Breast epithelium (tissue), 4 donors: ENCODE data around the gene FEM1C. TPM values are rescaled to one million over a fixed set of nuclear protein-coding genes. Genes with fewer than 3 reads are reported as not detected.
"Not testable (repeated sequence)": the region's sequence is repeated elsewhere in the genome, so short reads cannot be mapped to it uniquely, and the experiment has no call there.

Experiments used
- DNase-seq, 2 donors: peaks; one replicate each; pipeline ENCODE4 v3.0.0-alpha.2; 2019; ENCODE audit warnings: low spot score in 2 of 2
- H3K27ac ChIP-seq, 2 donors: fragments of 200-600 bp; sonication (generic) in 1 of 2; one replicate each; pipeline ENCODE4 v1.5.1; 2016 to 2019; ENCODE audit warnings: mild to moderate bottlenecking in 1 of 2
- H3K27me3 ChIP-seq, 2 donors: fragments of 200-600 bp; sonication (generic) in 1 of 2; one replicate each; pipeline versions ENCODE4 v1.5.1 to v1.6.0; 2017 to 2019; ENCODE audit warnings: control low read depth in 1 of 2, mild to moderate bottlenecking in 1 of 2
- H3K36me3 ChIP-seq: fragments of 200-600 bp; one replicate; pipeline ENCODE4 v1.5.1; 2019
- H3K4me1 ChIP-seq, 2 donors: fragments of 200-600 bp; sonication (generic); one replicate each; pipeline ENCODE4 v1.5.1; 2016 to 2019; ENCODE audit warnings: control low read depth in 1 of 2
- H3K4me3 ChIP-seq, 3 donors: fragments of 200-600 bp; sonication (generic); 1 replicate in 2 of 3; 2 replicates in 1 of 3; pipeline ENCODE4 v1.5.1; 2016 to 2019; ENCODE audit warnings: mild to moderate bottlenecking in 3 of 3, moderate library complexity in 2 of 3
- H3K9me3 ChIP-seq, 2 donors: fragments of 200-600 bp; sonication (generic) in 1 of 2; one replicate each; pipeline ENCODE4 v1.5.1; 2016 to 2019; ENCODE audit warnings: control low read depth in 1 of 2
- CTCF ChIP-seq, 3 donors: fragments of 450-650 bp; IDR thresholded peaks; one replicate each; pipeline ENCODE4 v1.5.1; 2016 to 2017; ENCODE audit warnings: antibody characterized with exemption in 3 of 3, mild to moderate bottlenecking in 3 of 3, moderate library complexity in 3 of 3
- POLR2A ChIP-seq: fragments of 450-650 bp; IDR thresholded peaks from one replicate; pipeline ENCODE4 v1.6.1; 2016; ENCODE audit warnings: antibody characterized with exemption, mild to moderate bottlenecking, moderate library complexity
- POLR2AphosphoS5 ChIP-seq, 3 donors: sonication (generic); formaldehyde crosslinking; IDR thresholded peaks; one replicate each; pipeline ENCODE4 v1.6.1; 2017; ENCODE audit warnings: antibody characterized with exemption in 3 of 3
- intact Hi-C: fragments of 100-400 bp; cut with DNase I; formaldehyde crosslinking; loops from one replicate; pipeline ENCODE4 v1.15.1; 2023; ENCODE audit warnings: low total_unique reads
- total RNA-seq, 3 donors: library from RNA; depleted of rRNA; stranded (reverse); fragments of >200 nt; gene quantifications; one replicate each; pipeline ENCODE4 v1.1.0, GENCODE V29; 2016

Gene FEM1C
- total RNA-seq, 3 donors from 2014 or later = 19.3 to 30.6 (median 23.7) TPM

GRCh38 chr5:115480271-115480670 is 64.3 kb downstream of the FEM1C start:
- TF ChIP-seq POLR2AphosphoS5 (IDR thresholded peaks at IDR 0.05) (no peak), CTCF (IDR thresholded peaks at IDR 0.05) (no peak), POLR2A (no peak)
- Histone ChIP-seq H3K4me1 (no peaks in the 10 kb centered on the region), H3K4me3 (no peak overlapping the region), H3K27ac (no peak overlapping the region), H3K27me3 (no peaks in the 10 kb centered on the region), H3K36me3 (no peaks in the 10 kb centered on the region), H3K9me3 (no peaks in the 10 kb centered on the region)
- no peak for DNase-seq
- intact Hi-C loops = no loop called here

- H3K27me3 ChIP-seq, H3K27ac ChIP-seq, H3K9me3 ChIP-seq, DNase-seq, H3K4me3 ChIP-seq, H3K36me3 ChIP-seq, H3K4me1 ChIP-seq, intact Hi-C loops: not testable (repeated sequence)
These were observed 65.3 kb downstream of the FEM1C start for GRCh38 chr5:115479166-115479873.

GRCh38 chr5:115478281-115478680 is 66.3 kb downstream of the FEM1C start:
- no peaks in the 10 kb centered on the region for H3K27me3 ChIP-seq
- no peak for DNase-seq
- H3K4me3 ChIP-seq = no peak overlapping the region
- intact Hi-C loops = no loop called here
- no peak overlapping the region for H3K27ac ChIP-seq
- TF ChIP-seq POLR2AphosphoS5 (IDR thresholded peaks at IDR 0.05) = no peak
- no peak for TF ChIP-seq CTCF (IDR thresholded peaks at IDR 0.05)
- TF ChIP-seq POLR2A = no peak
- H3K9me3 ChIP-seq = no peaks in the 10 kb centered on the region
- H3K36me3 ChIP-seq = no peaks in the 10 kb centered on the region
- no peaks in the 10 kb centered on the region for H3K4me1 ChIP-seq

GRCh38 chr5:115477581-115477980 is 67.0 kb downstream of the FEM1C start:
- H3K4me1 ChIP-seq = no peaks in the 10 kb centered on the region
- no peaks in the 10 kb centered on the region for H3K9me3 ChIP-seq
- H3K27me3 ChIP-seq = no peaks in the 10 kb centered on the region
- H3K36me3 ChIP-seq = no peaks in the 10 kb centered on the region
- intact Hi-C loops = no loop called here
- H3K4me3 ChIP-seq = no peak overlapping the region
- no peak for DNase-seq
- TF ChIP-seq POLR2A (no peak), POLR2AphosphoS5 (IDR thresholded peaks at IDR 0.05) (no peak), CTCF (IDR thresholded peaks at IDR 0.05) (no peak)
- H3K27ac ChIP-seq = no peak overlapping the region

- H3K9me3 ChIP-seq = no peaks in the 10 kb centered on the region
- TF ChIP-seq CTCF (IDR thresholded peaks at IDR 0.05) (no peak), POLR2A (no peak), POLR2AphosphoS5 (IDR thresholded peaks at IDR 0.05) (no peak)
- intact Hi-C loops = no loop called here
These were observed 68.8 kb downstream of the FEM1C start for GRCh38 chr5:115475788-115476187.

More at GRCh38 chr5:115475788-115476187, 68.8 kb downstream of the FEM1C start:
- no peak overlapping the region for H3K27ac ChIP-seq
- H3K4me1 ChIP-seq = peaks cover 0 to 5% of the 10 kb centered on the region in 2 donors
- H3K36me3 ChIP-seq = no peaks in the 10 kb centered on the region
- no peak overlapping the region for H3K4me3 ChIP-seq
- DNase-seq = no peak
- no peaks in the 10 kb centered on the region for H3K27me3 ChIP-seq
